Measurements from ENCODE around the gene ARHGEF10L.

DNA sequence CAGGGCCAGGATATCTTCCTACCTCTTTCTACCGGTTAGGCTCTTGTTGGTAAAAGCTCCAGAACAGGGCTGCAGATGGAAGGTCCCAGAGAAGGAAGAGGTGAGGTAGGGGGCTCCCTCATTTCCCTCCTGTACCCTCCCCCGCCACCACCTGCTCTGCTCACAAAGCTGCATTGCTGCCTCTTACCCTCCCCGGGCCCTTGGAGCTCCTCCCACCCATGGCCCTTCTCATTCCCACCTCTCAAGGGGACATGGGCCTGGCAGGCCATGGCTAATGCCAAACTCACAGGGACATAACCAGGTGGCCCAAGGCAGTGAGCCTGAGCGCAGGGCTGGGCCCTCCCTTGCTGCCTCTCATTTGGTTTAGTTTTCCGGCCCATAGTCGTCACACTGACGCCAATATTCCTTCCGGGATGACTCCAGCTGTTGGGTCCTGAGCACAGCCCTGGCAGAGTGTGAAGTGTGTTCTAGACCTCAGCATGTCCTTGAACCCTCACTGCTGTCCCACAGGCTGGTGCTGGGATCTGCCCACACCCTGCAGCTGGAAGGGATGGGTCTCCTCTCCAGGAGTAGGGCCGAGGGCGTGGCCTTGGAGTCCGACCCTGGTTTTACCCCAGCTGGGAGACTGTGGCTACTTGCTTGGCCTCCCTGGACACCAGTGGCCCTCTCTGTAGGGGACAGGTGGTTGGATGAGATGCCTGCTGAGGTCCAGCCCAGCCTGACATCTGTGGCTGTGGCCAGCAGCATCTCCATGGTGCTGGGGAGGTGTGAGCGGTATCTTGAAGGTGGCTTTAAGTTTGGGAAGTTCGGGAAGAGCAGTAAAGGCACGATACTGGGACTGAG is 104.6 kb downstream of the ARHGEF10L start:
- TF ChIP-seq ZNF791 (tag by site-specific recombination; IDR thresholded peaks at IDR 0.05): no peak
- no peak for TF ChIP-seq ZNF121 (tag by site-specific recombination; IDR thresholded peaks at IDR 0.05)
- TF ChIP-seq, protein P1, sequence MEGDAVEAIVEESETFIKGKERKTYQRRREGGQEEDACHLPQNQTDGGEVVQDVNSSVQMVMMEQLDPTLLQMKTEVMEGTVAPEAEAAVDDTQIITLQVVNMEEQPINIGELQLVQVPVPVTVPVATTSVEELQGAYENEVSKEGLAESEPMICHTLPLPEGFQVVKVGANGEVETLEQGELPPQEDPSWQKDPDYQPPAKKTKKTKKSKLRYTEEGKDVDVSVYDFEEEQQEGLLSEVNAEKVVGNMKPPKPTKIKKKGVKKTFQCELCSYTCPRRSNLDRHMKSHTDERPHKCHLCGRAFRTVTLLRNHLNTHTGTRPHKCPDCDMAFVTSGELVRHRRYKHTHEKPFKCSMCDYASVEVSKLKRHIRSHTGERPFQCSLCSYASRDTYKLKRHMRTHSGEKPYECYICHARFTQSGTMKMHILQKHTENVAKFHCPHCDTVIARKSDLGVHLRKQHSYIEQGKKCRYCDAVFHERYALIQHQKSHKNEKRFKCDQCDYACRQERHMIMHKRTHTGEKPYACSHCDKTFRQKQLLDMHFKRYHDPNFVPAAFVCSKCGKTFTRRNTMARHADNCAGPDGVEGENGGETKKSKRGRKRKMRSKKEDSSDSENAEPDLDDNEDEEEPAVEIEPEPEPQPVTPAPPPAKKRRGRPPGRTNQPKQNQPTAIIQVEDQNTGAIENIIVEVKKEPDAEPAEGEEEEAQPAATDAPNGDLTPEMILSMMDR (tag by site-specific recombination; IDR thresholded peaks at IDR 0.05): no peak
- no peak for TF ChIP-seq ZNF19 (tag by site-specific recombination; IDR thresholded peaks at IDR 0.05; ENCODE audit: low read depth)
- no peak for TF ChIP-seq YY2 (tag by site-specific recombination; IDR thresholded peaks at IDR 0.05)
- TF ChIP-seq ZNF169 (tag by site-specific recombination; IDR thresholded peaks at IDR 0.05): no peak
- TF ChIP-seq YY1 (tag by site-specific recombination; IDR thresholded peaks at IDR 0.05): no peak
- no peak for TF ChIP-seq SP7 (tag by site-specific recombination; IDR thresholded peaks at IDR 0.05)
- TF ChIP-seq ZSCAN4 (tag by site-specific recombination; IDR thresholded peaks at IDR 0.05): no peak
